ENCODE measurements around the gene SNX32.

The SNX32 gene

DNA sequence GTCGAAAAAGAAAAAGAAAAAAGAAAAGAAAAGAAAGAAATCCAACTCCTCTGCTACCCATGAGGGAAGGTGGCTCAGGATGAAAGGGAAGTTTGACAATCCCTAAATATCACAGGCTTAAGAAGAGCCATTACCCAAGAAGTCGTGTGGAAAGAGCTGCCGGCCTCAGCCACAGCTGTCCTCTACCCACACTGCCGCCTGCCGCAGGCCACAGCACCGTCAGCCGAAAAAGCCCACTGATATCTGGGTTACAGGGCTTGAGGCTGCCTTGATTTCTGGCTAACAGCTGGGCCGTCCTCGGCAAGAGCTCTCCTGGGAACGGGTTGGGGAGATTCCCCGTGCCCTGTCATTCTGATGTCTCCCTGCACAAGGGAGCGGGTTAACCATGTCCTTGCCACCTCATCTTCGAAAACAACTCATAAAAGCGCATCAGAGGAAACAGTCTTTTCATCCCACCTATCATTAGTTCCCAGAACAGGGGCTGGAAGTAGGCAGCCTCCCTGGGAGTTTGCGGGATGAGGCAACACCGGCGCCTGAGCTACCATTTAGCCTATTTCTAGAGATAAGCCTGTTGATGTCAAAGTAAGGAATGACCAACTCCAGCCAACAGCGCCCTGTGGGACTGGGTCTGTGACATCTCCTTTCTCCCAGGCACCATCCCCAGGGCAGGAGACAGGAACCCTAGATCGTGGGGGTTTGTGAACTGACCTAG lies 21.8 kb upstream of the SNX32 start:
- no peak for TF ChIP-seq ZFX (IDR thresholded peaks at IDR 0.05)
- TF ChIP-seq, protein P1, sequence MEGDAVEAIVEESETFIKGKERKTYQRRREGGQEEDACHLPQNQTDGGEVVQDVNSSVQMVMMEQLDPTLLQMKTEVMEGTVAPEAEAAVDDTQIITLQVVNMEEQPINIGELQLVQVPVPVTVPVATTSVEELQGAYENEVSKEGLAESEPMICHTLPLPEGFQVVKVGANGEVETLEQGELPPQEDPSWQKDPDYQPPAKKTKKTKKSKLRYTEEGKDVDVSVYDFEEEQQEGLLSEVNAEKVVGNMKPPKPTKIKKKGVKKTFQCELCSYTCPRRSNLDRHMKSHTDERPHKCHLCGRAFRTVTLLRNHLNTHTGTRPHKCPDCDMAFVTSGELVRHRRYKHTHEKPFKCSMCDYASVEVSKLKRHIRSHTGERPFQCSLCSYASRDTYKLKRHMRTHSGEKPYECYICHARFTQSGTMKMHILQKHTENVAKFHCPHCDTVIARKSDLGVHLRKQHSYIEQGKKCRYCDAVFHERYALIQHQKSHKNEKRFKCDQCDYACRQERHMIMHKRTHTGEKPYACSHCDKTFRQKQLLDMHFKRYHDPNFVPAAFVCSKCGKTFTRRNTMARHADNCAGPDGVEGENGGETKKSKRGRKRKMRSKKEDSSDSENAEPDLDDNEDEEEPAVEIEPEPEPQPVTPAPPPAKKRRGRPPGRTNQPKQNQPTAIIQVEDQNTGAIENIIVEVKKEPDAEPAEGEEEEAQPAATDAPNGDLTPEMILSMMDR (conservative IDR thresholded peaks at IDR 0.05) = no peak

DNA sequence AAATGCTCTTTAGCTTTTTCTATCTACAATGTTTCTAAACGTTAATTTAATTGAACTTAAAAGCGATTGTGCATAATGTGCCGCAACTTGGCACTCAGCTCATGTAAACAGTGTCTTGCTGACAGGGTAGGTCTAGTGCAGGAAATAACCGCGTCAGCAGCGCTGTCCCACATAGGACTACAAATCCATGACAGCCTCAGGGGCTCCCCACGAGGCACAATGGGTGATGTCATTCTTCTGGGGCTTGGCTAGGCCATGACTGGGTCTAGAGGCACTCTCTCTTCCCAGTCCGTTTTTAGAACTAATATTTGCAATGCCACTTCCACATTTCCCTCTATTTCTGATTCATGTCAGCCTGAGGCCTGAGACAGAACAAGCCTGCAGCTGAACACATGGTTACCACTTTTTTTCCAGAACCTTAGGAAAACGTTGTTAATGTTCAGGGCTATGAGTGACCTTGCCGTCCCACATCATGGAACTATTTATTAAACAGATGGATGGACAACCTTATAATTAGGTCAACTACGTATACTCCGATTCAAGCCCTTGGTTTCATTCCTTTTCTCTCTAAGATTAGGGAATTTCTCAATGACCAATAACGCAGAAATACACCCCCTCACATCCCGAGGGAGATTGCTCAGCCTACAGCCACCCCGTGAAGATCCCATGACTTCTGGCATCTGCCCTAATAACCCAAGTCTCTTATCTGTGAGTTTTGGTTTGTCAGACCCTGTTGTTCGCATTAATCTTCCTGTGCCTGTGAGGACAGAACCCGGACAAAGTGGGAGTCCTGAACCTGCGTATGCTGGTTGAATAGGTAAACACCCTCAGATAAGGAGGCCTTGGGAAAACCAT lies 19.4 kb upstream of the SNX32 start:
- no peak for TF ChIP-seq ZFX (IDR thresholded peaks at IDR 0.05)
- TF ChIP-seq, protein P1 (conservative IDR thresholded peaks at IDR 0.05) = no peak
- no peak overlapping the region for H3K27ac ChIP-seq

More for the DNA sequence above, 21.8 kb upstream of the SNX32 start:
- H3K27ac ChIP-seq = no peak overlapping the region

DNA sequence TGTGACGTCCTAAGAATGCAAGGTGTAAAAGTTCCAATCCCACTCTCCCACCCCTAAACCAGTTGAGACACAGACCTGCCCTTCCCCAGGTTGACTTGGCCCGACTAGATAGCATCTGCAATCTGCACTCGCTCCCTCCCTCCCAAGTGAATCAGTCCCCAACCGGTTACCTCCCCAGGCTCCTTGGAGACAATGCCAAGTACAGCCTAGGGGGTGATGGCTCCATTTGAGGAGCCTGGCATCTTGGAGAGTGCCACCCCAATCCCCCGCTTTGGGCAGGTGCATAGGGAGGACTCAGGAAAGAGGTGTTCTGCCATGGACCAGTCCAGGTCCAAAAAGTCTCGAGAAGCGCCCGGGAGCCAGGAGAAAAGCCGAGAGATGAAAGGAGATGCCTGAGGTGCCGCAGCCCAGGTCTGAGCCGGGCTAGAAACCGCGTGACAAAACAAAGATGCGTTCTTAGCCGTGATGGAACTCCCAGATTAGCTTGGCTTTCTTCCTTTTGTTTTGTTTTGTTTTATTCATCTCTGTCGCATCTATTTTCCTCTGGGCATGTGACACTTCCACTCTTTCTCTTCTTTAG lies 18.7 kb upstream of the SNX32 start:
- TF ChIP-seq ZFX (IDR thresholded peaks at IDR 0.05) = no peak
- TF ChIP-seq, protein P1 (conservative IDR thresholded peaks at IDR 0.05) = no peak
- H3K27ac ChIP-seq = no peak overlapping the region

DNA sequence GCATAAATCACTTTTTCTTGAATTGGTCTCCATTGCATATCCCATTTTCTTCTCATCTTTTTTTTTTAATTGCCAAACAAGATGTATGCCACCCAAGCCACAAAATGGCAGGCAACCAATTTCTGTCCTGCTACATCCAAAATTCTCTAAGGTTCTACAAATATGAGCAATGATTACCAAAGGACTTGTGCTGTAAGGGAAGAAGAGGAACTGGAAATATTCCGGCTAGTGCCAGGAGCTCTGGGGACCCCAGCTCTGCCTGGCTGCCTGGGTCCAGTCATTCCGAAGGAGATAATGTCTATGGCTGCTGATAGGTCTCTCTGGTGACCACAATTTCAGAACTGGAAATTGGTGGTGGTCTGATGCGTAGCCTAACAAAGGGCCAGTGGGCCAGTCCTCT lies 17.1 kb upstream of the SNX32 start:
- TF ChIP-seq, protein P1 (conservative IDR thresholded peaks at IDR 0.05) = no peak
- TF ChIP-seq ZFX (IDR thresholded peaks at IDR 0.05) = no peak

DNA sequence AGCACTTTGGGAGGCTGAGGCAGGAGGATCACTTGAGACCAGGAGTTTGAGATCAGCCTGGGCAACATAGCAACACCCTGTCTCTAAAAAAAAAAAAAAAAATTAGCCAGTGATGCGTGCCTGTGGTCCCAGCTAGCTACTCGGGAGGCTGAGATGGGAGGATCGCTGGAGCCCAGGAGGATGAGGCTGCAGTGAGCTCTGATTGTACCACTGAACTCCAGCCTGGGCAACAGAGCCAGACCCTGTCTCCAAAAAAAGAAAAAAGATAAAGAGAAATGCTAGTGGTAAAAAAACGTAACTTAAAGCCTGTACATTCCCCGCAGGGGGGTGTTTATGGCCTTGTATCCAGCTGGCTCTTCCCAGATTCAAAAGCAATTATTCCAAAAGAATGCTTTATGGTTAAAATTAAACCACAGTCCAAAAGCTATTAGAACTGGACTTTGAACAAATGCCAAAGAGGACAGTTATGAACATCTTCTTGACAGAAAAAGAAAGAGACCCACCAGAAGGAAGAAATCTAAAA lies 16.4 kb upstream of the SNX32 start:
- peak overlapping the region; percentile 68 for H3K27ac ChIP-seq

More for the DNA sequence above, 17.1 kb upstream of the SNX32 start:
- no peak overlapping the region for H3K27ac ChIP-seq

DNA sequence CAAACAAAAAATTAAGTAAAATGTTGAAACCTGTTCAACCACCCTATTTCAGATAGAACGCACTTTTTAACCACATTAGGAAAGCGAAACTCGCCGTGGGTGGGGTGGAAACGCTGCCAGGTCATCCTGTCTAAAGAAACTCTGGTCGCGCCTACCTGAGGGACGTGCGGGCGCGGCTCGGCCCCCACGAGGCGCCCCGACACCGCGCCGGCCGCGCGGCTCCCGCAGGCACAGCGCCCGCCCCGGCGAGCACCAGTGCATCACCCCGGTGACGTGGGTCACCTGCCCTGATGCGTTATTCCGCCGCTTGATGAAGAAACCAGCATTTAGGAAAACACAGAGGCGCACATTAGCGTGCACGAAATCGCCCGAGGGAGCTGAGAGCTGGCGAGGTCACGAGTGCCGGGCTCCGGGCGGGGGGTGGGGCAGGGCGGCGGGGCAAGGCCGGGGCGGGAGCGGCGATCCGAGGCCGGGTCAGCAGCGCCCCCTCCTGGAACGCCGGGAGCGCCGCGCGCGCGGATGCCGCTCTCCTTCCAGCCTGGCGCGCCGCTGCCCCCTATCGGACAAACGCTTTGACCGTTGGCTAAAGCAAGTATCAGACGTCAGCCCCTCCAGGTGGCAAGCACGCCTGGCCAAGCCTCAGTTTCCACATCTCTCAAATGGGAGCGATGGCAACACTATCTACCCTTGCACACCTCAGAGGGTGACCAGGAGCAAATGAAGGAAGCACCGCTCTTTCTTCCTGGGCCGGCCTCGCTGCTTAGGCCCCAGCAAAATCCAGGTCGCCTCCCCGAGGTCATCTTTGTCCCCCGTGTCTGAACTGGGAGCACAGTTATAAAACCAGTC lies 15.7 kb upstream of the SNX32 start:
- peak overlapping the region; percentile 68 for H3K27ac ChIP-seq
- TF ChIP-seq, protein P1 (conservative IDR thresholded peaks at IDR 0.05) = peak; percentile 100
- no peak for TF ChIP-seq ZFX (IDR thresholded peaks at IDR 0.05)

More for the DNA sequence above, 16.4 kb upstream of the SNX32 start:
- TF ChIP-seq, protein P1 (conservative IDR thresholded peaks at IDR 0.05) = no peak
- no peak for TF ChIP-seq ZFX (IDR thresholded peaks at IDR 0.05)

Data from C4-2B (cell line).